Spinal cord (tissue), 10 donors: Measurements from ENCODE around the gene GNAI2. TPM values are rescaled to one million over a fixed set of nuclear protein-coding genes. Genes with fewer than 3 reads are reported as not detected.
"Not testable (repeated sequence)": the region's sequence is repeated elsewhere in the genome, so short reads cannot be mapped to it uniquely, and the experiment has no call there.

Source experiments
- DNase-seq, 6 donors: peaks; one replicate each; pipeline versions ENCODE4 v3.0.0 to v3.0.0-alpha.2; 2013 to 2015; ENCODE audit warnings: low spot score in 6 of 6, low read depth in 4 of 6
- H3K27ac ChIP-seq: one replicate; pipeline ENCODE4 v1.5.1; 2013; ENCODE audit warnings: low read depth, low read length, control low read depth
- H3K27me3 ChIP-seq: one replicate; pipeline ENCODE4 v1.6.1; 2013; ENCODE audit warnings: low read length; ENCODE audit not compliant: control insufficient read depth, insufficient read depth
- H3K36me3 ChIP-seq: one replicate; pipeline ENCODE4 v1.6.1; 2013; ENCODE audit warnings: low read length; ENCODE audit not compliant: control insufficient read depth, insufficient read depth
- H3K4me1 ChIP-seq: one replicate; pipeline ENCODE4 v1.6.1; 2013; ENCODE audit warnings: low read length; ENCODE audit not compliant: control insufficient read depth, insufficient read depth
- H3K4me3 ChIP-seq: one replicate; pipeline ENCODE4 v1.5.1; 2013; ENCODE audit warnings: low read depth, low read length, control low read depth
- H3K9me3 ChIP-seq: one replicate; pipeline ENCODE4 v1.6.1; 2013; ENCODE audit warnings: low read length; ENCODE audit not compliant: control insufficient read depth, insufficient read depth
- WGBS: methylation state at CpG from one replicate; pipeline ENCODE4 v1.1.5; 2013; ENCODE audit warnings: missing lambda C conversion rate; ENCODE audit not compliant: insufficient coverage; 5-methylcytosine and 5-hydroxymethylcytosine counted together
- polyA plus RNA-seq, 2 donors: library from polyadenylated mRNA; unstranded; fragments of 120-200 nt; gene quantifications; one replicate each; pipeline ENCODE4 v1.2.1, GENCODE V29; 2013; ENCODE audit not compliant: insufficient read length in 2 of 2
- total RNA-seq, 2 donors: library from RNA; depleted of rRNA in 1 of 2; stranded (reverse); fragments of 120-200 nt in 1 of 2; fragments of >200 nt in 1 of 2; gene quantifications; one replicate each; pipeline versions ENCODE4 v1.2.3 to v1.2.4, GENCODE V29; 2013 to 2014
- donor health status: healthy.

The GNAI2 gene
- total and polyA plus RNA-seq, 4 donors = 123 to 308 (median 264) TPM

DNA sequence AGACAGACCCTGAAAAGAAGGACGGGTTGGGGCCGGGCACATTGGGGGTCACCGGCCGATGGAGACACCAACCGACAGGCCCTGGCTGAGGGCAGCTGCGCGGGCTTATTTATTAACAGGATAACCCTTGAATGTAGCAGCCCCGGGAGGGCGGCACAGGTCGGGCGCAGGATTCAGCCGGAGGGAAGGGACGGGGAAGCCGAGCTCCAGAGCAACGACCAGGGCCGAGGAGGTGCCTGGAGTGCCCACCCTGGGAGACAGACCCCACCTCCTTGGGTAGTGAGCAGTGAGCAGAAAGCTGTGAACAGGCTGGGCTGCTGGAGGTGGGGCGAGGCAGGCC lies 40.7 kb downstream of the GNAI2 start:
- 70% methylated on average over 17 of the region's 17 CpGs for WGBS
- Histone ChIP-seq H3K27me3 (peaks cover 43% of the 10 kb centered on the region), H3K9me3 (no peaks in the 10 kb centered on the region), H3K27ac (no peak overlapping the region), H3K4me1 (peaks cover 43% of the 10 kb centered on the region), H3K36me3 (peaks cover 20% of the 10 kb centered on the region), H3K4me3 (no peak overlapping the region)
- DNase-seq = no peak

DNA sequence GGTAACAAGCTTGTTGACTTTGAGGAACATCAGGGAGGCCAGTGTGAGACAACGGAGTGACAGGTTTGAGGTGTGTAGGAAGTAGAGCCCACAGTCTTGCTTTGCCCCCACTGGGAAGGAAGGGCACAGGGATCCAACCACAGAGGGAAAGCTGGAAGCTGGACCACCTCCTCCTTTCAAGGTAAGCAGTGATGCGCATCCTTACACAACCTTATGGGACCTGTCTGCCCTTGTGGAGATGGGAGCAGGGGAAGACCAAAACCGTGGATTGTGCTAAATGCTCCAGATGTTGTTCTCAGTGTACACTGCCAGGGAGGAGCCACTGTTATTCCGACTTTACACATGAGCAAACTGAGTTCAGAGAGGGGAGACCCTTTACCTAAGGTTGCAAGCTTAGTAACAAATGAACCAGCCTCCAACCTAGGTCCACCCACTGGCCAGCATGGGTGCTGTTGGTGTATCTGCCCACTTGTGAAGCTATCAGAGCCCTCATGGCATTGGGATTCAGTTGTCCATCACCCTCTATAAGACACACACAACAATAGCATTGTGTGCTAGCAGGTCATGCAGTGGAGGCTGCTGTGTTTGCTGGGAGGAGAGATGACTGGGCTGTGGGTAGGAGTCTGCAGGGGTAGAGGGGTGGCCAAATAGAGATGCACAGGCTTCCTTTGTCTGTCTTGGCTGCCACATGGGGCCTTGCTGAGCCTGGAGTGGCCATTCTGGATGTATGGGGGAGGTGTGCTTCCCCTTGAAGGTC lies 42.3 kb downstream of the GNAI2 start:
- Histone ChIP-seq H3K36me3 (peaks cover 19% of the 10 kb centered on the region), H3K27me3 (peaks cover 39% of the 10 kb centered on the region), H3K9me3 (no peaks in the 10 kb centered on the region), H3K4me3 (no peak overlapping the region), H3K4me1 (peaks cover 35% of the 10 kb centered on the region), H3K27ac (no peak overlapping the region)
- DNase-seq = no peak
- 94% methylated on average over 3 of the region's 4 CpGs for WGBS

DNA sequence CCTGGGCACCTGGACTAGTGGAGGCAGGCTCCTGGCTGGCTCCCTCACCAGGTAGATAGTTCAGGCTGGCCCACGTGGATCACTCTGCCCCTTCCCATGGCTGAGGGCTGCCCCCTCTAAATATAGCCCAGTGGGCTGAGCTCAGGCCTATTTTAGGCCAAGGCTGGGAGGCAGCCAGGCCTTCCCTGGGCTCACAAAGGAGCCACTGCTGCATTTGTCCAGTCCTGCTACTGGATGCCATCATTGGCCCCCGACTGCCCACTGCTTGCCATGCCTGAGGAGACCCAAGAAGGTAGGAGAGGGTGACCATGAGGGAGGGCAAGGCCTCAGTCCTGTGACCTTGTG lies 42.8 kb downstream of the GNAI2 start, which contains the start of gene LSMEM2:
Gene LSMEM2, plus strand, starts transcription at position 208 of the 345 bp plus-strand sequence. Its CDS starts 27 bp downstream, at position 235.
- no peak within 1 kb of the TSS for H3K4me3 ChIP-seq
- peaks cover 33% of the 10 kb centered on the region for H3K27me3 ChIP-seq
- no peak within 1 kb of the TSS for H3K27ac ChIP-seq

DNA sequence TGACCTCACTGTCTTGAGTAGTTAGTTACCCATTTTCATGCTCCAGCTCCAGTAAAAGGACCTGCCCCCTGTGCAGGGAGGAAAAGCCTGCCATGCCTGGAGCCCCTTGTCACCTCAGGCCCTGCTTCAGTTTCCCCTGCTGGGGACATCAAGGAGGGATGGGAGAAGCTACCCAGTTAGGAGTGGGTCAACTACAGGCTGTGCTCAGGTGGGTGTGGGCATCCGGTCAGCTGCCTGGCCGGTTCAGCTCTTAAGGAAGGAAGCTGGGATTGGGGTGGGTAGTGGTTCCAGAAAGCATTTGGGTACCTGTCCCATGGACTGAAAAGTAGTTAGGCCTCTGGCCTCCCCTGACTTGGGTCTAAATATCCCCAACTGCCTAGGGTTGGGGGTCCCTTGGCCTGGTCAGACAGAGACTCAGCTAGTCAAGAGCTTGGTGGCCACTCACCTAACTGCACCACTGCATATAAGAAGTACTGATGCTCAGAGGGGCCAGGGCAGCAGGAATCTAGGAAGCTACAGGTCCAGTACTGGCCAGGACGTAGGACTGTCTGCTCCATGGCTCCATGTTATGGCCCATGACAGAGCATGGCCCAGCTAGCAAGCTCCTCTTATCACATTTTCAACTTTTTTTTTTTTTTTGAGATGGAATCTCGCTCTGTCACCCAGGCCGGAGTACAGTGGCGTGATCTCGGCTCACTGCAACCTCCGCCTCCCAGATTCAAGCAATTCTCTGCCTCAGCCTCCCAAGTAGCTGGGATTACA lies 43.4 kb downstream of the GNAI2 start:
- peaks cover 18% of the 10 kb centered on the region for H3K36me3 ChIP-seq
- H3K4me1 ChIP-seq = peaks cover 24% of the 10 kb centered on the region
- H3K27ac ChIP-seq = no peak overlapping the region
- H3K27me3 ChIP-seq = peaks cover 27% of the 10 kb centered on the region
- DNase-seq = no peak
- H3K4me3 ChIP-seq = no peak overlapping the region
- WGBS = 100% methylated on average over 3 of the region's 8 CpGs
- H3K9me3 ChIP-seq = no peaks in the 10 kb centered on the region

More for the DNA sequence above, 42.8 kb downstream of the GNAI2 start, which contains the start of gene LSMEM2:
- no peak for DNase-seq
- no peaks in the 10 kb centered on the region for H3K9me3 ChIP-seq
- peaks cover 18% of the 10 kb centered on the region for H3K36me3 ChIP-seq
- 50% methylated on average over 2 of the region's 2 CpGs for WGBS
- peaks cover 29% of the 10 kb centered on the region for H3K4me1 ChIP-seq

DNA sequence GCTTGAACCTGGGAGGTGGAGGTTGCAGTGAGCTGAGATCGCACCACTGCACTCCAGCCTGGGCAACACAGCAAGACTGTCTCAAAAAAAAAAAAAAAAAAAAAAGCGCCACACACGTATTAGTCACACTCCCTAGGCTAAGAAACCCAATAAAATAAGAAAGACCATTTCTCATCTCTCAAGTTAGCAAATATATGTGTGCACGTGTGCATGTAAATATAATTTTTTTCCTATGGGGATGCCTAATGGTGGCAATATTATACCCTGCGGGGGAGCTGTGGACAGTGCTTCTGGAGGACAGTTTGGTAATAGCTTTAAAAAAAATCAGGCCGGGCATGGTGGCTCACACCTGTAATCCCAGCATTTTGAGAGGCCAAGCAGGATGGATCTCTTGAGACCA lies 48.1 kb downstream of the GNAI2 start:
- H3K27ac ChIP-seq, H3K4me3 ChIP-seq, H3K27me3 ChIP-seq, DNase-seq, H3K9me3 ChIP-seq, H3K4me1 ChIP-seq: not testable (repeated sequence)
- H3K36me3 ChIP-seq = peaks cover 30% of the 10 kb centered on the region
- WGBS = 89% methylated on average over 1 of the region's 6 CpGs

DNA sequence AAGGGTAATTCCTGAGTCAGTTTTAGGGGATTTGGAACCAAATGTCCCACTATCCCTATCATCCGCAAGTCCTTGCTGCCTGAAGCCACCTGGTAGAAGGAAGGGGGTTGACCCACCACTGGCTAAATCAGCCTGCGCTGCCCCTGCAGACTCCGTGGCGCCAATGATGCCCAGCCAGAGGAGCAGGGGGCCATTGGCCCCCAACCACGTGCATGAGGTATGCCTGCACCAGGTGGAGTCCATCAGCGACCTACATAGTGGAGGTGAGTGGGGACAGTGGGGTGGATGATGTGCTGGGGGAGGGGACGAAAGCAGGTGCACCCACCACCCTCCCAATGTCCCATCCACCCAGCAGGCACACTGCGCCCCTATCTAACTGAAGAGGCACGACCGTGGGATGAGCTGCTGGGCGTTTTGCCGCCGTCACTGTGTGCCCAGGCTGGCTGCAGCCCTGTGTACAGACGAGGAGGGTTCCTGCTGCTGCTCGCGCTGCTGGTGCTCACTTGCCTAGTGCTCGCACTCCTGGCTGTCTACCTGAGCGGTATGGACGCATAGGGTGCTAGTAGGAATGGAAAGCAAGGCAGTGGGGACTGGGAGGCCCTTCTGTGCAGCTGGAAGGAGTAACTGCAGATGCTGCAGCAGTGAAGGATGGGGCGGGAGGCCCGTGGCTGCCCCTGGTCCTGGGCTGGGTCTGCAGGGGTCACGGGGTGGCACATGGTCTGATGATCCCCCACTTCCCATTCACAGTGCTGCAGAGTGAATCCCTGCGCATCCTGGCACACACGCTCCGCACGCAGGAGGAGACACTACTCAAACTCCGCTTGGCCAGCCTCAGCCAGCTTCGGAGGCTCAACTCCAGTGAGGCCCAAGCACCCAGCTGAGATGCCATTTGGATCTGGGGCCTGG lies 50.6 kb downstream of the GNAI2 start:
- no peak overlapping the region for H3K27ac ChIP-seq
- no peak for DNase-seq
- H3K27me3 ChIP-seq = no peaks in the 10 kb centered on the region
- no peaks in the 10 kb centered on the region for H3K9me3 ChIP-seq
- 92% methylated on average over 25 of the region's 28 CpGs for WGBS
- peaks cover 14% of the 10 kb centered on the region for H3K4me1 ChIP-seq
- no peak overlapping the region for H3K4me3 ChIP-seq
- peaks cover 47% of the 10 kb centered on the region for H3K36me3 ChIP-seq

DNA sequence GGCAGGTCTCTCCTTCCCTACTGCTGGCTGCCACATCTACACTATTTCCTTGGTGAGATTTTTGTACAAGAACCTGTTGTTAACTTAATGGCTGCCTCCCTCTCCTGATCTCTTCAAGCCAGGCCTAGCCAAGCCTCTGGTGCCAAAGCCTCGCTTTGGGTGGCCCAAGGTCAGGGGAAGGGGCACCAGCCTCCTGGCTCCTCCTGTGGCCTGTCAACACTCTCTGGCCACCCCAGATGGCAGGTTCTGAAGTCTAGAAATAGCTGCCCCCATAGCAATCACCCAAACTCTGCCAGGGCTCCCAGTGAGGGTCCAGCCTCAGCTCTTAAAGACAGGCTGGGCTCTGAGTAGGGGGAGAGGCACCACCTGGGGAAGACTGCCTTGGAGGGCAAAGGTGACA lies 51.3 kb downstream of the GNAI2 start:
- no peak overlapping the region for H3K27ac ChIP-seq
- no peaks in the 10 kb centered on the region for H3K9me3 ChIP-seq
- peaks cover 47% of the 10 kb centered on the region for H3K36me3 ChIP-seq
- no peak overlapping the region for H3K4me3 ChIP-seq
- DNase-seq = no peak
- 87% methylated on average over 1 of the region's 1 CpG for WGBS
- peaks cover 17% of the 10 kb centered on the region for H3K4me1 ChIP-seq
- H3K27me3 ChIP-seq = no peaks in the 10 kb centered on the region

DNA sequence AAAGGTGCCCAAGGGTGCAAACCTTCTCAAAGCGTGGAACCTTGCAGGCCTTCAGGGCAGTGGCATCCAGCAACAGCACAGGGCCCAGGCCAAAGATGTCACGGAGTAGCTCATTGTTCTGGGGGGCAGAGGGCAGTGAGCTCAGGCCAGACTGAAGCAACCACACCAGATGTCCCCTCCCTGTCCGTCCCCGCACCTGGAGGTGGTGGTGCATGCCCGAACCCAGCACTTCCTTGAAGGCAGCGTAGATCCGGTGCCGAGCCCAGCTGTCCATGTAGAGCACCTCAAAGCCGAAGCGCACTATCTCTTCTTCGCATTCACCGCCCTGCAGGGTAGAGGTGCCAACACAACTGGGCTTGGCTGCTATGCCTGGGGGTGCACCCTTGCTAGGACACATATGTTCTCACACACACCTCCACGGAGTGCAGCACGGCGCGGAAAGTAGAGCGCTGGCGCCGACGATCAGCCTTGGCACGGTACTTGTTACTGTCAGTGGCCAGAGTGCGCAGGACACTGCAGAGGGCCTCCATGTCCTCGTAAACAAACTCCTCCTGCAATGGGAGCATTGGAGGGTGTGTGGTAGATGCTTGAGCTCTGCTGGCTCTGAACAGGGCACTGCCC lies 52.5 kb downstream of the GNAI2 start:
- no peak for DNase-seq
- H3K4me3 ChIP-seq = no peak overlapping the region
- peaks cover 47% of the 10 kb centered on the region for H3K36me3 ChIP-seq
- no peaks in the 10 kb centered on the region for H3K9me3 ChIP-seq
- WGBS = 96% methylated on average over 22 of the region's 23 CpGs
- H3K27ac ChIP-seq = no peak overlapping the region
- H3K27me3 ChIP-seq = no peaks in the 10 kb centered on the region
- H3K4me1 ChIP-seq = peaks cover 28% of the 10 kb centered on the region

DNA sequence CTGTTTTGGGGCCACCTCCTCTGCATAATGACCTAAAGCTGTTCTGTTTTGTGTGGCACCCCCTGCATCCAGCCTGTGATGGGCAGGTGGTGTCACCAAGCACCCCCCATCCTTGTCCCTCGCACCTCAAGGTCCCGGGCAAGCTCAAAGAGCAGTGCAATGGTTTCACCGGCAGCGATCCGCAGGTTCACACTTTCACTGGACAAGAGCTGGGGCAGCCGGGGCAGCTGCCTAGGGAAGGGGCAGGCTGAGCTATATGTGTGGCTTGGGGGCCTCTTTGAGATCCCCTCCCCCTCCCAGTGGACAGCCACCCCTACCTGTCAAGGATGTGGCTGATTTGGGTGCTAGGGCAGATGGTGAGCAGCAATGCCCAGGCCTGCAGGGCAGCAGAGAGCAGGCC lies 53.1 kb downstream of the GNAI2 start:
- H3K27me3 ChIP-seq = no peaks in the 10 kb centered on the region

More for the DNA sequence above, 53.1 kb downstream of the GNAI2 start:
- no peak for DNase-seq
- Histone ChIP-seq H3K4me1 (peaks cover 29% of the 10 kb centered on the region), H3K4me3 (no peak overlapping the region), H3K27ac (no peak overlapping the region), H3K9me3 (no peaks in the 10 kb centered on the region), H3K36me3 (peaks cover 47% of the 10 kb centered on the region)
- WGBS = 90% methylated on average over 2 of the region's 6 CpGs
